CD4-positive, alpha-beta memory T cell (primary cell): ENCODE measurements around the gene MMRN2. TPM values are rescaled to one million over a fixed set of nuclear protein-coding genes. Genes with fewer than 3 reads are reported as not detected.
"Not testable (repeated sequence)": the region's sequence is repeated elsewhere in the genome, so short reads cannot be mapped to it uniquely, and the experiment has no call there.

Experiments used
- CTCF ChIA-PET: fragments of 350-600 bp; sonication (Branson Sonifier 250); formaldehyde crosslinking; loops from one replicate; lab custom pipeline; 2021; ENCODE audit warnings: inconsistent platforms; ENCODE audit not compliant: partially characterized antibody; lab: Charles Lee
- POLR2A ChIA-PET: fragments of 350-600 bp; sonication (Branson Sonifier 250); formaldehyde crosslinking; loops from one replicate; lab custom pipeline; 2021; ENCODE audit not compliant: partially characterized antibody; lab: Charles Lee
- DNase-seq, 5 donors: peaks; one replicate each; pipeline versions ENCODE4 v3.0.0 to v3.0.0-alpha.2; 2020 to 2022; ENCODE audit warnings: mixed read lengths in 1 of 5
- H3K27ac ChIP-seq: one replicate; pipeline ENCODE4 v1.7.0; 2013; ENCODE audit warnings: low read depth, low read length
- H3K27me3 ChIP-seq: 2 replicates; pipeline ENCODE4 v1.7.0; 2013; ENCODE audit warnings: mild to moderate bottlenecking, low read length, moderate library complexity; ENCODE audit not compliant: insufficient read depth
- H3K36me3 ChIP-seq: 2 replicates; pipeline ENCODE4 v1.7.0; 2013; ENCODE audit warnings: mild to moderate bottlenecking, low read length, moderate library complexity; ENCODE audit not compliant: insufficient read depth
- H3K4me1 ChIP-seq: 2 replicates; pipeline ENCODE4 v1.7.0; 2013; ENCODE audit warnings: mild to moderate bottlenecking, low read length, moderate library complexity; ENCODE audit not compliant: insufficient read depth
- H3K4me3 ChIP-seq, 2 donors: one replicate each; pipeline ENCODE4 v1.7.0; 2013; ENCODE audit warnings: low read length in 2 of 2, mild to moderate bottlenecking in 1 of 2
- H3K9me3 ChIP-seq, 2 donors: one replicate each; pipeline ENCODE4 v1.7.0; 2013; ENCODE audit warnings: low read length in 2 of 2, control low read depth in 1 of 2; ENCODE audit not compliant: control insufficient read depth in 1 of 2
- H3K27ac Mint-ChIP-seq, 7 donors: one replicate each; pipeline ENCODE4 v1.8.0; 2020 to 2021; ENCODE audit warnings: mixed read lengths in 7 of 7, mild to moderate bottlenecking in 6 of 7, inconsistent platforms in 3 of 7, moderate library complexity in 3 of 7
- H3K27me3 Mint-ChIP-seq, 2 donors: one replicate each; pipeline ENCODE4 v1.8.0; 2020 to 2021; ENCODE audit warnings: mixed read lengths in 2 of 2
- H3K36me3 Mint-ChIP-seq, 2 donors: one replicate each; pipeline ENCODE4 v1.8.0; 2020 to 2021; ENCODE audit warnings: mixed read lengths in 2 of 2, inconsistent platforms in 1 of 2, mild to moderate bottlenecking in 1 of 2
- H3K4me1 Mint-ChIP-seq, 4 donors: one replicate each; pipeline ENCODE4 v1.8.0; 2020 to 2021; ENCODE audit warnings: mixed read lengths in 4 of 4, mild to moderate bottlenecking in 1 of 4
- H3K4me3 Mint-ChIP-seq, 8 donors: one replicate each; pipeline ENCODE4 v1.8.0; 2020 to 2021; ENCODE audit warnings: mixed read lengths in 8 of 8, mild to moderate bottlenecking in 7 of 8, moderate library complexity in 6 of 8, inconsistent platforms in 3 of 8
- H3K9me3 Mint-ChIP-seq, 8 donors: one replicate each; pipeline ENCODE4 v1.8.0; 2020 to 2021; ENCODE audit warnings: mixed read lengths in 8 of 8, mild to moderate bottlenecking in 5 of 8, inconsistent platforms in 3 of 8, moderate library complexity in 1 of 8
- intact Hi-C: fragments of 100-400 bp; cut with micrococcal nuclease; formaldehyde crosslinking; loops from one replicate; pipeline ENCODE4 v1.15.1; 2023
- polyA plus RNA-seq, 2 donors: library from polyadenylated mRNA; unstranded; fragments of 300-500 nt; fragmentation: Illumina TruSeq; gene quantifications; one replicate each; pipeline ENCODE4 v1.2.3, GENCODE V29; 2021
- total RNA-seq, 2 experiments: library from RNA; stranded (reverse); gene quantifications; one replicate each; pipeline ENCODE4 v1.2.3, GENCODE V29; 2021

Gene MMRN2
- total and polyA plus RNA-seq, 4 experiments from 2014 or later: 0.15 to 0.20 TPM; not detected in 2

DNA sequence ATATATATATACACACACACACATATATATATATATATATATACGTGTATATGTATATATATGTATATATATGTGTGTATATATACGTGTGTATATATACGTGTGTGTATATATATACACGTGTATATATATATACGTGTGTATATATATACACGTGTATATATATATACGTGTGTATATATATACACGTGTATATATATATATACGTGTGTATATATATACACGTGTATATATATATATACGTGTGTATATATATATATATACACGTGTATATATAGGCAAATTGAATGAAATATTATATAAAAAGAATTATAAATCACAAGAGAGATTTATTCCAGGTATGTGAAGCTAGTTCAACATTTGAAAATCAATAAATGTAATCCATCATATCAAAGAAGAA is 33.9 kb upstream of the MMRN2 start:
- CTCF ChIA-PET, intact Hi-C loops, H3K27me3 ChIP-seq, H3K4me1 ChIP-seq, H3K4me3 ChIP-seq, POLR2A ChIA-PET, H3K9me3 ChIP-seq, DNase-seq, H3K27ac ChIP-seq, H3K36me3 ChIP-seq, H3K4me1 Mint-ChIP-seq, H3K36me3 Mint-ChIP-seq, H3K9me3 Mint-ChIP-seq, H3K27ac Mint-ChIP-seq, H3K4me3 Mint-ChIP-seq: not testable (repeated sequence)
- H3K27me3 Mint-ChIP-seq: peaks cover 8 to 17% of the 10 kb centered on the region in 2 donors

GRCh38 chr10:86988520-86988919 is 31.1 kb upstream of the MMRN2 start:
- Histone ChIP-seq H3K27me3 (peaks cover 6% of the 10 kb centered on the region), H3K36me3 (no peaks in the 10 kb centered on the region), H3K4me1 (no peaks in the 10 kb centered on the region), H3K27ac (no peak overlapping the region), H3K4me3 (no peak overlapping the region), H3K9me3 (no peaks in the 10 kb centered on the region)
- H3K27ac Mint-ChIP-seq: no peak overlapping the region
- DNase-seq: no peak
- H3K9me3 Mint-ChIP-seq: peaks cover 0 to 1% (median 0%) of the 10 kb centered on the region in 8 donors
- POLR2A ChIA-PET: no interaction called here
- no peak overlapping the region for H3K4me3 Mint-ChIP-seq
- intact Hi-C loops: no loop called here
- no peaks in the 10 kb centered on the region for H3K4me1 Mint-ChIP-seq
- CTCF ChIA-PET: no interaction called here
- peaks cover 11 to 17% of the 10 kb centered on the region in 2 donors for H3K27me3 Mint-ChIP-seq
- H3K36me3 Mint-ChIP-seq: no peaks in the 10 kb centered on the region

DNA sequence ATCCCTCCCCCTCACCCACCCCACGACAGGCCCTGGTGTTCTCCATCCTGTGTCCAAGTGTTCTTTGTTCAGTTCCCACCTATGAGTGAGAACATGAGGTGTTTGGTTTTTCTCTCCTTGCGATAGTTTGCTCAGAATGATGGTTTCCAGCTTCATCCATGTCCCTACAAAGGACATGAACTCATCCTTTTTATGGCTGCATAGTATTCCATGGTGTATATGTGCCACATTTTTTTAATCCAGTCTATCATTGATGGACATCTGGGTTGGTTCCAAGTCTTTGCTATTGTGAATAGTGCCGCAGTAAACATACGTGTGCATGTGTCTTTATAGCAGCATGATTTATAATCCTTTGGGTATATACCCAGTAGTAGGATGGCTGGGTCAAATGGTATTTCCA is 27.1 kb upstream of the MMRN2 start:
- intact Hi-C loops, CTCF ChIA-PET, H3K4me1 Mint-ChIP-seq, H3K36me3 ChIP-seq, H3K4me1 ChIP-seq, POLR2A ChIA-PET, H3K4me3 Mint-ChIP-seq, H3K27ac Mint-ChIP-seq, H3K36me3 Mint-ChIP-seq, DNase-seq, H3K9me3 Mint-ChIP-seq, H3K27me3 Mint-ChIP-seq, H3K27ac ChIP-seq, H3K27me3 ChIP-seq, H3K9me3 ChIP-seq, H3K4me3 ChIP-seq: not testable (repeated sequence)

DNA sequence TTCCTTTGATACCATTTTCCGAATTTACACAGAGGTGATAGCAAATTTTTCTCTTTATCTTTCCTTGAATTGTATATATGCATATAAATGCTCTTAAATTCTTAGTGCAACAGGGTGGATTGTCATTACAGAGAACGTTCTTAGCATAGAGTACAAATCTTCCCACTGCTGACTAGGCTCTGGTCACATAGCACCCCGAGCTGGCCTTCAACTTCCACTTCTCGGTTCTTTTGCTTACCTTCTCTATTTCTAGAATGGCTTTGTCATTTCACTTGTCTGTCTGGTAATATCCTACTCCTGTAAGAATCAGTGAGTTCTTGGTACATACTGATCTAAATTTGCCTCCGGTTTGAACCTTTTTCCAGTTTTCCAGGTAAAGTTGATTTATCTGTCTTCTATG is 24.3 kb upstream of the MMRN2 start:
- H3K4me1 Mint-ChIP-seq: no peaks in the 10 kb centered on the region
- H3K9me3 Mint-ChIP-seq: peaks cover 0 to 1% (median 0%) of the 10 kb centered on the region in 8 donors
- no peaks in the 10 kb centered on the region for H3K36me3 Mint-ChIP-seq
- H3K27ac Mint-ChIP-seq: no peak overlapping the region
- H3K9me3 ChIP-seq: no peaks in the 10 kb centered on the region
- ChIA-PET POLR2A (no interaction called here), CTCF (no interaction called here)
- H3K4me3 Mint-ChIP-seq: no peak overlapping the region
- no peaks in the 10 kb centered on the region for H3K4me1 ChIP-seq
- H3K27me3 Mint-ChIP-seq: peaks cover 0 to 4% of the 10 kb centered on the region in 2 donors
- DNase-seq: no peak
- no peak overlapping the region for H3K27ac ChIP-seq
- intact Hi-C loops: no loop called here
- H3K27me3 ChIP-seq: no peaks in the 10 kb centered on the region
- H3K4me3 ChIP-seq: no peak overlapping the region
- no peaks in the 10 kb centered on the region for H3K36me3 ChIP-seq

DNA sequence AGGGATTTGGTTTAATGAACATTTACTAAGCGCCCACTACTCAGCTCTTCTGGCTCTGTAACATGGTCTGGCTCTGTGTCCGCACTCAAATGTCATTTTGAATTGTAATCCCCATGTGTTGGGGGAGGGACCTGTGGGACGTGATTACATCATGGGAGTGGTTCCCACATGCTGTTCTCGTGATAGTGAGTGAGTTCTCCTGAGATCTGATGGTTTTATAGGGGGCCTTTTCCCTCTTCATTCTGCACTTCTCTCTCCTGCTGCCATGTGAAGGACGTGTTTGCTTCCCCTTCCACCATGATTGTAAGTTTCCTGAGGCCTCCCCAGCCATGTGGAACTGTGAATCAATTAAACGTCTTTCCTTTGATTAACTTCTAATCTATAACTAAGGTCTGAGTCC is 23.6 kb upstream of the MMRN2 start:
- H3K27ac ChIP-seq, DNase-seq, H3K27me3 ChIP-seq, H3K4me3 Mint-ChIP-seq, H3K4me3 ChIP-seq, H3K4me1 Mint-ChIP-seq, H3K27ac Mint-ChIP-seq, H3K9me3 ChIP-seq, POLR2A ChIA-PET, CTCF ChIA-PET, H3K27me3 Mint-ChIP-seq, intact Hi-C loops, H3K36me3 ChIP-seq, H3K9me3 Mint-ChIP-seq, H3K4me1 ChIP-seq, H3K36me3 Mint-ChIP-seq: not testable (repeated sequence)

DNA sequence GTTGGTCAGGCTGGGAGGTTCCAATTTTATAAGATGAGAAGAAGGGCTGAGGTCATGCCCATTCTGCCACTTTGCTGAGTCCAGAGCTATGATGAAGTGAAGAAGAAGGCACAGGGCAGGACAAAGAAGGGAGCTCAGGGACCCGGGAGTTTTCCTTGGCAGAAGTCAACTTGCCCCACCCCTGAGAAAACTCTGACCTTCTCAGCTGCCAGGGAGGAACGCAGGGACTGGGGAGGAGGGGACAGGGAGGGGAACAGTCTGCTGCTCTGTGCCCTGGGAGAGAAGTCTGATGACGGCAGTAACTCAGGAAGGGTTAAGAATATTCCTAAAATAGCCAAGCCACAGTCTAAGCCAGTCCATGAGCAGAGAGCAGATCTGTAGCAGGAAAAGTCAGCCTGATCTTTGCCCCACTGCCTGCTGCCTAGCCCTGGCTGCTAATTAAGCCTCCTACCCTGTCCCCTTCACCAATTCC is 22.6 kb upstream of the MMRN2 start:
- H3K4me3 ChIP-seq: no peak overlapping the region
- no peaks in the 10 kb centered on the region for H3K4me1 Mint-ChIP-seq
- intact Hi-C loops: no loop called here
- H3K27ac ChIP-seq: no peak overlapping the region
- H3K27me3 ChIP-seq: no peaks in the 10 kb centered on the region
- no peak for DNase-seq
- H3K36me3 ChIP-seq: no peaks in the 10 kb centered on the region
- H3K4me1 ChIP-seq: no peaks in the 10 kb centered on the region
- ChIA-PET POLR2A (no interaction called here), CTCF (no interaction called here)
- peaks cover 0 to 4% of the 10 kb centered on the region in 2 donors for H3K27me3 Mint-ChIP-seq
- H3K36me3 Mint-ChIP-seq: no peaks in the 10 kb centered on the region
- no peaks in the 10 kb centered on the region for H3K9me3 Mint-ChIP-seq
- no peak overlapping the region for H3K4me3 Mint-ChIP-seq
- H3K9me3 ChIP-seq: no peaks in the 10 kb centered on the region
- no peak overlapping the region for H3K27ac Mint-ChIP-seq

GRCh38 chr10:86979296-86979818 is 21.9 kb upstream of the MMRN2 start:
- Histone ChIP-seq H3K4me3 (no peak overlapping the region), H3K27ac (no peak overlapping the region), H3K4me1 (no peaks in the 10 kb centered on the region), H3K36me3 (no peaks in the 10 kb centered on the region), H3K27me3 (no peaks in the 10 kb centered on the region), H3K9me3 (no peaks in the 10 kb centered on the region)
- ChIA-PET CTCF (no interaction called here), POLR2A (no interaction called here)
- no peak for DNase-seq
- intact Hi-C loops: no loop called here
- no peaks in the 10 kb centered on the region for H3K4me1 Mint-ChIP-seq
- H3K4me3 Mint-ChIP-seq: no peak overlapping the region
- no peaks in the 10 kb centered on the region for H3K36me3 Mint-ChIP-seq
- H3K27ac Mint-ChIP-seq: no peak overlapping the region
- no peaks in the 10 kb centered on the region for H3K9me3 Mint-ChIP-seq
- H3K27me3 Mint-ChIP-seq: peaks cover 0 to 2% of the 10 kb centered on the region in 2 donors

- H3K36me3 Mint-ChIP-seq, H3K27ac ChIP-seq, intact Hi-C loops, H3K9me3 ChIP-seq, H3K4me3 Mint-ChIP-seq, H3K4me3 ChIP-seq, DNase-seq, CTCF ChIA-PET, H3K27me3 ChIP-seq, POLR2A ChIA-PET, H3K4me1 ChIP-seq, H3K9me3 Mint-ChIP-seq, H3K4me1 Mint-ChIP-seq, H3K36me3 ChIP-seq, H3K27me3 Mint-ChIP-seq: not testable (repeated sequence)
- peak overlapping the region in 1 of 7 donors; percentile 52 for H3K27ac Mint-ChIP-seq
Observed at GRCh38 chr10:86978457-86978856, 21.0 kb upstream of the MMRN2 start.
